ENCODE data around the gene AQP3. TPM values are rescaled to one million over a fixed set of nuclear protein-coding genes. Genes with fewer than 3 reads are reported as not detected.

Gene AQP3
- total RNA-seq, 1 experiment from 2014 or later = 1.0 TPM

DNA sequence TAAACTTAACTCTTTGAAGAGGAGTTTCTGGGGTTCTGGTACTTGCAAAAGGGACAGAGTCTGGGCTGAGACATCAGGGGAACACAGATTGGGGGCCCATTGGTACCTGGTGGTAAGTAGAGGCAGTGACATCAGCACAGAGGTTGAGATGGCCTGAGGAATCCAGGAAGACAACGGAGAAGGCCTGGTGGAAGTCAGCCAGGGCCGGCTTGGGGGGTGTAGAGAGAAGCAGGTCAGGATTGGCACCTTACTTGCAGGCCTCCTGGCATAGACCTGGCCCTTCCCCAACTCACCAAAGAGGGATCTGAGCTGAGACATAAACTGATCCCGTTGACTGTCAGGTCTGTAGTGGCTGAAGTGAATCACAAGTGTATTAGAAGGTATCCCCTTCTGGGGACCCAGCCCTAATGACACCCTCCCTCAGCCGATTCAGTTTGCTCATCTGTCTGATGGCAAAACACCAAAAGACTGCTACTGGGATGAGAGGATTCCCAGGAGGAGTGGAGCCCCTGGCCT is 20.9 kb upstream of the AQP3 start:
- DNase-seq (ENCODE audit: low read depth, low spot score) (no peak), ATAC-seq (no peak)
- BruUV-seq (replicated peaks) = no TSS peak
- in situ Hi-C loops (cut with HindIII; ENCODE audit: low pct_unique_long_range_greater_than_20kb, low sequenced_read_pairs) = no loop called here
- ChIA-PET CTCF (interaction anchor here (0.6 to 2.5 kb wide), 2 partner anchors 49 to 65 kb away, joined by 3 to 14 read pairs; no protein-coding TSS in a partner anchor), POLR2A (no interaction called here)
- H3K9me3 ChIP-seq (ENCODE audit: control insufficient read depth, insufficient read depth, low read depth, low read length) = no peaks in the 10 kb centered on the region
- peaks cover 6% of the 10 kb centered on the region for H3K4me1 ChIP-seq (ENCODE audit: control insufficient read depth, insufficient read depth, low read length)
- peaks cover 18% of the 10 kb centered on the region for H3K36me3 ChIP-seq (ENCODE audit: control insufficient read depth, insufficient read depth, low read length)
- H3K27ac ChIP-seq (ENCODE audit: low read length) = no peak overlapping the region
- TF ChIP-seq POLR2AphosphoS5 (IDR thresholded peaks at IDR 0.05; ENCODE audit: low read depth, low read length) (no peak), REST (IDR thresholded peaks at IDR 0.05; ENCODE audit: insufficient read depth in 1 of 2, low read depth in 2 of 2, low read length in 1 of 2) (no peak)
- TF ChIP-seq, protein P1, sequence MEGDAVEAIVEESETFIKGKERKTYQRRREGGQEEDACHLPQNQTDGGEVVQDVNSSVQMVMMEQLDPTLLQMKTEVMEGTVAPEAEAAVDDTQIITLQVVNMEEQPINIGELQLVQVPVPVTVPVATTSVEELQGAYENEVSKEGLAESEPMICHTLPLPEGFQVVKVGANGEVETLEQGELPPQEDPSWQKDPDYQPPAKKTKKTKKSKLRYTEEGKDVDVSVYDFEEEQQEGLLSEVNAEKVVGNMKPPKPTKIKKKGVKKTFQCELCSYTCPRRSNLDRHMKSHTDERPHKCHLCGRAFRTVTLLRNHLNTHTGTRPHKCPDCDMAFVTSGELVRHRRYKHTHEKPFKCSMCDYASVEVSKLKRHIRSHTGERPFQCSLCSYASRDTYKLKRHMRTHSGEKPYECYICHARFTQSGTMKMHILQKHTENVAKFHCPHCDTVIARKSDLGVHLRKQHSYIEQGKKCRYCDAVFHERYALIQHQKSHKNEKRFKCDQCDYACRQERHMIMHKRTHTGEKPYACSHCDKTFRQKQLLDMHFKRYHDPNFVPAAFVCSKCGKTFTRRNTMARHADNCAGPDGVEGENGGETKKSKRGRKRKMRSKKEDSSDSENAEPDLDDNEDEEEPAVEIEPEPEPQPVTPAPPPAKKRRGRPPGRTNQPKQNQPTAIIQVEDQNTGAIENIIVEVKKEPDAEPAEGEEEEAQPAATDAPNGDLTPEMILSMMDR (IDR thresholded peaks at IDR 0.05) = no peak
- H3K27me3 ChIP-seq (ENCODE audit: control insufficient read depth, insufficient read depth, low read length) = no peaks in the 10 kb centered on the region
- H3K4me3 ChIP-seq (ENCODE audit: low read depth in 2 of 2, low read length in 2 of 2) = no peak overlapping the region
- intact Hi-C loops (cut with micrococcal nuclease; ENCODE audit: unreplicated experiment) = loop anchor here (5.0 kb wide), 1 partner anchor 61 kb away; no protein-coding TSS in a partner anchor

DNA sequence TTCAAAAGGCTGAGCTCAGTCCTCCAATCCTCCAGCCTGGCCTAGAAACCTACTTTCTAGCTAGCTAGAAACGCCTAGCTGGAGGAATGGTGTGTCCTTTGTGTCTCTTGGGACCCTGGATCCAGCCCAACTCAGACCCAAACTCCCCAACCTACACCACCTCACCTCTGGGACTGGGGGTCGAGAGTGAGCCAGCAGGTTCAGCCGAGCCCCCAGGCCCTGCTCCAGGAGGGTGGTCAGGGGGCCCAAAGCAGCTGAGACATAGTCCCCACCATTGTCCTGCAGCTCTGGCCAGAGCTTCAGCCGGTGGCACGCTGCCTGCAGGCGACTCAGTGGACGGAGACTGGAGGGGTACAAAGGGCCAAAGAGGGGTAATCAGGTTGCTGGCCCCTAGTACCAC is 20.1 kb upstream of the AQP3 start:
- H3K4me3 ChIP-seq (ENCODE audit: low read depth in 2 of 2, low read length in 2 of 2) = no peak overlapping the region
- H3K27me3 ChIP-seq (ENCODE audit: control insufficient read depth, insufficient read depth, low read length) = no peaks in the 10 kb centered on the region
- H3K9me3 ChIP-seq (ENCODE audit: control insufficient read depth, insufficient read depth, low read depth, low read length) = no peaks in the 10 kb centered on the region
- ATAC-seq (no peak), DNase-seq (ENCODE audit: low read depth, low spot score) (no peak)
- POLR2A ChIA-PET = no interaction called here
- TF ChIP-seq, protein P1 (IDR thresholded peaks at IDR 0.05) = no peak
- TF ChIP-seq POLR2AphosphoS5 (IDR thresholded peaks at IDR 0.05; ENCODE audit: low read depth, low read length) (no peak), TCF7L2 (IDR thresholded peaks at IDR 0.05; ENCODE audit: low read depth, low read length) (no peak), SIN3A (IDR thresholded peaks at IDR 0.05; ENCODE audit: borderline replicate concordance, insufficient read depth, low read depth, low read length) (no peak), REST (IDR thresholded peaks at IDR 0.05; ENCODE audit: insufficient read depth in 1 of 2, low read depth in 2 of 2, low read length in 1 of 2) (no peak)
- in situ Hi-C loops (cut with HindIII; ENCODE audit: low pct_unique_long_range_greater_than_20kb, low sequenced_read_pairs) (no loop called here), intact Hi-C loops (cut with micrococcal nuclease; ENCODE audit: unreplicated experiment) (loop anchor here (5.0 kb wide), 1 partner anchor 60 kb away; no protein-coding TSS in a partner anchor)
- BruUV-seq (replicated peaks) = no TSS peak
- H3K36me3 ChIP-seq (ENCODE audit: control insufficient read depth, insufficient read depth, low read length) = peaks cover 20% of the 10 kb centered on the region
- CTCF ChIA-PET = interaction anchor here (0.5 to 2.5 kb wide), 10 partner anchors 10 to 92 kb away, joined by 3 to 16 read pairs (median 6); partner anchors contain the start of genes AQP3 and AQP7
- H3K4me1 ChIP-seq (ENCODE audit: control insufficient read depth, insufficient read depth, low read length) = peaks cover 6% of the 10 kb centered on the region
- no peak overlapping the region for H3K27ac ChIP-seq (ENCODE audit: low read length)
